CD1c-positive myeloid dendritic cell (primary cell): ENCODE data around the gene TMEM37.

Experiments used
- DNase-seq: peaks from one replicate; pipeline ENCODE4 v3.0.0-alpha.2; 2016; ENCODE audit errors: extremely low spot score

TMEM37 gene

DNA sequence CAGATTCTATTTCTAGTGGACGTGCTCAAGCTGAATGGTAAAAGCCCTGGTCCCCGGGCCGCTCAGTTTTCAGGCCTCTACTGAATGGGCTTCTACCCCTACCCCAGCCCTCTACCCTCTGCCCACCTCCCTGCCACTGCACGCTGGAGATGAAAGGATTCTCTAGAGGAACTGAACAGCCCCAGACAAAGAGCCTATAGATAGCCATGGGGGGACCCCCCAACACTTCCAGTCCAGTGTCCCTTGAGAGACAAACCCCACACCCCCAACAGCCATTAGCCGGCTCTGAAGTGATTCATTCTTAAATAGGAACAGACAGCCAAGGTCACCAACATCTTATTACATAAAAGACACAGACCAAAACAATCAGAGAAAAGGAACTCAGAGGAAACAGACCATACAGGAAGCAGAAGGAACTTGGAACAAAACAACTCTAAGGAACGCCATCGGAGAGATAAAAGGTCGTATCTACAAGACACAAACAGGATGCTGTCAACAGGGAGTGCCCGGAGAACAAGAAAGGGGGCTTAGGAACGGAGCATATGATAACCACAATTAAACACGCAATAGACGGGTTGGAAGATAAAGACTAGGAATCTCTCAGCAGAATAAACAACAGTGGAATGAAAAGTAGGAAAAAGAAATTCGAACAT lies 23.5 kb downstream of the TMEM37 start:
- DNase-seq: no peak

DNA sequence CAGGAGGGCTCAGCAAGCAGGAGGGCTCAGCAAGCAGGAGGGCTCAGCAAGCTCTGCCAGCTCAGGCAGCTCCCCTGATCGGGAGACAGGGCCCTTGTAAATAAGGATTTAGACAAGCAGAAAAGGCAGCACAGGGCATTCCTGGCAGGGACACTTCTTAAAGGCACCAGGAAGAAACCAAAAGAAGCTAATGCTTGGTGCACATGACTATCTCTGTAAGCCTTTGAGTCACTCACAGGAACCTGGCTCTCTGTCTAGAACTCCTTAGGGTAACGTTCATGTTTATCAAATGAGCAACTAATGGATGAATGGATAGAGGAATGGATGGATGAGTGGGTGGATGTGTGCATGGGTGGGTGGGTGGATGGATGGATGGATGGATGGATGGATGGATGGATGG lies 28.4 kb downstream of the TMEM37 start:
- DNase-seq: no peak

DNA sequence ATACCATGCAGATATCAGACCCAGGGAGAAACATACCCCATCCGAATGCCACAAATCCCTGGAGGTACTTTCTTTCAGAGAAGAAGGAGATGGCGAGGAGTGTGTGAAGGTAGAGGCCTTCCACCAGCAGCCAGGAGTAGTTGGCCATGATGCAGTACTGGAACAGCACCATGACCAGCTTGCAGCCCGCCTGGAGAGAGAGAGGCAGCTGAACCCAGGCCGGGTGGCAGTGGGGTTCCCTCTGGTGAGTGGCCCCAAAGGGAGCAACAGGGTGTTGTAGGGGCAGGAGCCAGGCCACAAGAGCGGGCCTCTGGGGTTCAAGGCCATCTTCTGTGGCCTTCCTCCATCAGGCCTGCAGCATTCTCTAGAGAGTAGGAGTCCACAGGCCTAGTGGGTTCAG lies 30.2 kb downstream of the TMEM37 start:
- no peak for DNase-seq

GRCh38 chr2:119462574-119462973 lies 30.9 kb downstream of the TMEM37 start:
- DNase-seq: no peak

- no peak for DNase-seq
Measured at GRCh38 chr2:119463136-119463535, 31.5 kb downstream of the TMEM37 start.

GRCh38 chr2:119463990-119464389 lies 32.3 kb downstream of the TMEM37 start:
- no peak for DNase-seq

DNA sequence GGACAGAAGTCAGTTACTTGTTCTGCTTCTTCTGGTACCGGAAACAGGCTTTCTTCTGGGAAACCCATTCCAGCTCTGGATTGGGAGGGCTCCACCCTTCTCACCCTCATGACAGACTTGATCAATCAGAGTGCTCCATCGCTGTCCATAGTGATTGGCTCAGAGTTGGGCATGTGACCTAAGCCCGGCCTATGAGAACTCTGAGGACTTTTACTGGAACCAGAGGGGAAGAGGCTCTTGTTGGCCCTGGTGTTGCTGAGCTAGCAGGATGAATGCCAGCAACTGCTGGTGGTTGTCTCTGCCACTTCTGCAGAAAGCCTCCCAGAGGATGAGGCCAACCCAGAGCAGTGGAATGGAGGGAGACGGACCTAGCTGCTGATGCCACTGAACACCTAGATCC lies 33.3 kb downstream of the TMEM37 start:
- no peak for DNase-seq

- DNase-seq: no peak
Measured at GRCh38 chr2:119465687-119466086, 34.0 kb downstream of the TMEM37 start.

- no peak for DNase-seq
Measured at GRCh38 chr2:119466373-119466772, 34.7 kb downstream of the TMEM37 start.

DNA sequence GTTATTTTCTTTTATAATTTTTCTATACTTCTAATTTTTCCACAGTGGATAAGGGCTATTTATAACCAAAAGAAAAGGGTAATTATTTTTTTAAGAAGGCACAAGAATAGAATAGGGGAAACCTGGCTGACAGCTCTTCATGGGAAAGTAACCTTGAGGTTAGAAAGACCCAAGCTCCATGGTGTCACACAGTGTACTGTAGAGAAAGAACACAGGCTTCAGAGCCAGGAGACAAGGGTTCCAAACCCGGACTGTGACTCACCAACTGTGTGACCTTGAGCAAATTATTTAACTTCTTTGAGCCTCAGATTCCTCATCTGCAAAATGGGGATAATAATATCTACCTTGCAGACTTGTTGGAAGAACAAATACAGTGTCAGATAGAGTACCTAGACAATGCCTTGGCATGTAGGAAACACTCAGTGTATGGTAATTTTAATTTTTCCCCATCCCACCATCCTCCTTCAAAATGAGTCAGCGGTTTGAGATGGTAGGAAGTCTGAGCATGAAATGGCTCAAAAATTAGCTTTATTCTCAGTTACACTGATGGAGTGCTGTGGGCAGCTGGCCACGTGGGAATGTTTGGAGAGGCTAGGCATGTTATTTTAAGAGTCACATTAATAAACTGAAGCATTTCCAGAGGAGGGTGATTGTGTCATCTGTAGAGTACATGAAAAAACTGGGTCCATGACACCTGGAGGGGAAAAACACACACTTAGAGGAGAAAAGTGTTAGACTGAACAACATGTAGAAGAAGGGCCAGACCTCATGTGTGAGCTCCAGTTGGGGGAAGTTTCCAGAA lies 36.7 kb downstream of the TMEM37 start:
- no peak for DNase-seq

- no peak for DNase-seq
Measured at GRCh38 chr2:119469131-119469530, 37.5 kb downstream of the TMEM37 start.

GRCh38 chr2:119469661-119470297 lies 38.1 kb downstream of the TMEM37 start:
- DNase-seq: no peak

- no peak for DNase-seq
Measured at GRCh38 chr2:119472749-119473148, 41.1 kb downstream of the TMEM37 start.

DNA sequence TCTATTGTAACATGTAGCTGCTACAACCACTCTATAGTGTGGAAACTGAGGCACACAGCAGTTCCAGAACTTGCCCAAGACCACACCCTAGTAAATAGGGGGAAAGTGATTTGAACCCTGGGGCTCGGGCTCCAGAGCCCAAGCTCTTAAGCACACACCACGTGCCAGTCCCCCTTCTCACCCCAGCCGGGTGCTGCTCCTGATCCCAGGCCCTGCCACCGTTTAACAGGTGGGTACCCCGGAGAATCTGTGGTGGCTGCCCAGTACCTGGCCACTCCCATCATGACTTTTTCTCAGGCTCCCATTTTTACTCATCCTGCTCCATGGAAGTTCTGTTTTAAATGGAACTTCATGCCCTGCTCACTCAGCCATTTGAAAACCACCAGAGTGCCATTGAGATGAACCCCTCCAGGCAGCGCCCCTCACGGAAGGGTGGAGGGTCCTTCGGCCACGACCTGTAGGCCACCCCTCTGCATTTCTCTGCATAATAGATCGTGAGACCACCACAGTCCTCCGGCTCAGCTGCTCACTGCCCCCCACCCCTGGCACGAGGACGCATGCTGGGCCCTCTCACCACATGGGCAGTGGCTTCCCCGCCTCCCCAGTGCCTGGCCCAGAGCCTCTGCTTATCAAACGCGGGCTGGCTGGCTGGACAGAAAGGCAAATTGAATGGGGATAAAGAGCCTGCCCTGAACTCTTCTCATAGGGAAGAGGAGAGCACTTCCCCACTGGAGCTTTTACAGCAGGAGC lies 42.1 kb downstream of the TMEM37 start:
- no peak for DNase-seq

DNA sequence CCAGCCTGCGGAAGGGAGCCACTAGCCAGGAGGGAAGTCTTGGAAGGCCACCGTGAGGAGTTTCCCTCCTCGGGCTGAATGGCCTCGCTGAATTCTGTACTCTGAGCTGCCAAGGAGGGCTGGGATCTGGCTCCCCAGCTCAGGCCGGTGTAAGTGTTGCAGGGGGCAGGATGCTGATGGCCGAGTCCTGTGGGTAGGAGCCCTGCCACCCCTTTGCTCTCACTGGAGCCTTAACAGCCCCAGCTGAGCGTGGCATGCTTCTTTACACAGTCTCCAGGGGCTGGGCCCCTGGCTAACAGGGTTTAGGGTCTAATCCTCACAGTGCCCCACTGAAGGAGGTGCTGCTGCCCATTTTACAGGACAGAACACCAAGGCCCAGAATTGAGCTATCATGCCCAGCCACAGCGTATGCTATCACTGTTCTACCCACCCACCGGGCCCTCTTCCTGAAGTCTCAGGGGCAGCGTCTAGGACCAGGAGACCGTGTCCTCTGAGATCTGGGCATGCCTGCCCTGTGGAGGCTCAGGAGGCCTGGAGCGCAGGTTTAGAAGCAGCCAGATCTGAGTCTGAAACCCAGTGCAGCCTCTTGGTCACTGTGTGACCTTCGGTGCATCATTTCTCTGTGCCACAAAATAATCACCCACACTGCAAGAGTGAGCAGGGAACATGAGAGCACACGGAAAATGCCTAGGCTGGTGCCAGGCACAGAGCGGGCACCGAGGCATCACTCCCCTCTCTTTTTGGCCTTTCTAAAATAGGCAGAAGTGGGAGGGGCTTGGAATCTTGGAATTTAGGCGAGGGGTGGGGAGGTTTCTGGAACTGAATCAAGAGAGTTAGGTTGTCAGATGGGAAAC lies 42.9 kb downstream of the TMEM37 start:
- no peak for DNase-seq

GRCh38 chr2:119475225-119475856 lies 43.7 kb downstream of the TMEM37 start:
- DNase-seq: no peak

- no peak for DNase-seq
Measured at GRCh38 chr2:119475857-119476244, 44.2 kb downstream of the TMEM37 start.

DNA sequence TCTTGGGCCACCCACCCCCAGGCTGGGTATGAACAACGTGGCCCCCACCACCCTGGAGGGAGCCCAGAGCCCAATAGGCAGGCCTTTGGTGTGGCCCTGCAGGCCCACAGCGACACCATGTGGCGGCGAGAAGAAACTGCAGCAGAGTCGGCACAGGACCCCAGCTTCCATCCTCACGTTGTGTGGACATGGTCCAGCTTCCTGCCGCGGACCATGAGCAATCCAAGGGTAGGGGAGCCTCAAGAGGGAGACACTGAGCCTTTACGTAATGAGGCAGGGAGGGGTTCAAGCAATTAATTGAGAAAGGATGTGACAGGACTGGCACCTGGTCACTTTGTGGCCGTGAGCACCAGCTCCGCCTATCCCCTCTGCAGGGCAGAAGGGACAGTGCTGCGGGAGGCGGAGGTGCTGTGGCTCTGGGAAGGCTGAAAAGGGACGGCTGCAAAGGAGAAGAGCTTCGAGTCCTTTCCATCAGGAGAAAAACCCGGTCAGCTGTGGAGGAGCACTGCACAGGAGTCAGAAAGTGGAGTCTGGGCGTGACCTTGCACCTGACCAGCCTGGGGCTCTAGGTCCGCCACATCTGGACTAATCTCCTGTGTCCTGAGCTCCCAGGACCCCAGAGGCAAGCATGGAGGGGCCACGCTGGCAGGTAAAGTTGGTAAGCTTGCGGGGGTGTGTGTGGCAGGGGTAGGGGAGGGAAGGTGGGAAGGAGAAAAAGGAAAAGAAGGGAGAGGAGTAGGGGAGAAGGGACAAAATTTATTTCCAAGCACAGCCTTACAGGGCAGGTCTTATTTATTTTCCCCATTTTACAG lies 44.9 kb downstream of the TMEM37 start:
- peak; percentile 66 for DNase-seq

GRCh38 chr2:119477113-119477505 lies 45.5 kb downstream of the TMEM37 start:
- DNase-seq: no peak
